GM12873 (cell line): Measurements from ENCODE around the gene GPD2.

Experiments
- TF ChIP-seq, protein P1 (sequence below): IDR thresholded peaks from 2 replicates; pipeline ENCODE4 v1.5.1; 2012; ENCODE audit warnings: low read depth, mild to moderate bottlenecking, moderate library complexity, low read length, control low read depth; ENCODE audit not compliant: insufficient read depth; ENCODE audit errors: missing control alignments

The GPD2 gene

DNA sequence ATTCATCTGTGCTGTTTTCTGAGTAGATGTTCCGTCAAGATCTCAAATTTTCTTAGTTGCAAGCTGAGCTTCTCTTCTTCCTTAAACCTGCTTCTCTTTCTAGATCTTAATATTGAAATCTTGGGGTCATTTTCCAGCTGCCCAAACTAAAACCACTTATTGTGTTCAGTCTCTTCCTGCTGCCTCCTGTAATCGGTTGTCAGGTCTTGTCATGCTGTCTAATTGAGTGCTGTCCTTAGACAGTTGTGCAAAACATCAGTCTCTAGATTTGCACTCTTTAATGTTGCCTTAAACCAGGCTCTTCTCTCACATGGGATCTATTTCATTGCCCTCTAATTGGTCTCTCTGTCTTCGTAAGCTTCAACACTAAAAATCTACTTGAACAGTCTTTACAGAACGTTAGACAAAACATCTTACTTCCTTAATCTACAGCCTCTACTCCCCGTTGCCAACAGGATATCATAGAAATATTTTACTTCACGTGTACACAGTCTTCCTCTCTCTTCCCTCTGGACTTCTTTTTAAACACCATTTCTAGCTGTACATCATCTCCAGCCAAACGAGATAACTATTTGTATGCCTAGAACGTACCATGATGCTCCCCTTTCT, 34.9 kb downstream of the GPD2 start:
- TF ChIP-seq, protein P1, sequence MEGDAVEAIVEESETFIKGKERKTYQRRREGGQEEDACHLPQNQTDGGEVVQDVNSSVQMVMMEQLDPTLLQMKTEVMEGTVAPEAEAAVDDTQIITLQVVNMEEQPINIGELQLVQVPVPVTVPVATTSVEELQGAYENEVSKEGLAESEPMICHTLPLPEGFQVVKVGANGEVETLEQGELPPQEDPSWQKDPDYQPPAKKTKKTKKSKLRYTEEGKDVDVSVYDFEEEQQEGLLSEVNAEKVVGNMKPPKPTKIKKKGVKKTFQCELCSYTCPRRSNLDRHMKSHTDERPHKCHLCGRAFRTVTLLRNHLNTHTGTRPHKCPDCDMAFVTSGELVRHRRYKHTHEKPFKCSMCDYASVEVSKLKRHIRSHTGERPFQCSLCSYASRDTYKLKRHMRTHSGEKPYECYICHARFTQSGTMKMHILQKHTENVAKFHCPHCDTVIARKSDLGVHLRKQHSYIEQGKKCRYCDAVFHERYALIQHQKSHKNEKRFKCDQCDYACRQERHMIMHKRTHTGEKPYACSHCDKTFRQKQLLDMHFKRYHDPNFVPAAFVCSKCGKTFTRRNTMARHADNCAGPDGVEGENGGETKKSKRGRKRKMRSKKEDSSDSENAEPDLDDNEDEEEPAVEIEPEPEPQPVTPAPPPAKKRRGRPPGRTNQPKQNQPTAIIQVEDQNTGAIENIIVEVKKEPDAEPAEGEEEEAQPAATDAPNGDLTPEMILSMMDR, result no peak

DNA sequence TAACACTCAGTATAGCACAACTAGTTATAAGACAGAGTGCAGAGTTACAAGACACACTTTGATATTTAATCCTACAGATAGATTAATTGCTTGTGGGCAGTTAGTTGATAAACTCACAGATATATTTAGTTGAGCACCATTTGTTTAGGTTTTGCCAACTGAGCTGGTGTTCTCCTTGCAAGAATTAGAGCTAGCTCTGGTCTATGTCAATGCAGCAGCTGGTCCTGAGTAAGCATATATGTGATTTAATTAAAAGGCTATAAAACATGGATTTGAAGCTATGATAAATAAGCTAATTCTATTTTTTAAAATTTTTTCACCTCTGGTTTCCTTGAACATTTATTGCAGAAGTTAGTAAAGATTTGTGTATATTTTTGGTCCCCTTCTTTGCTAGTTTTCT, 35.6 kb downstream of the GPD2 start:
- TF ChIP-seq, protein P1, result no peak

DNA sequence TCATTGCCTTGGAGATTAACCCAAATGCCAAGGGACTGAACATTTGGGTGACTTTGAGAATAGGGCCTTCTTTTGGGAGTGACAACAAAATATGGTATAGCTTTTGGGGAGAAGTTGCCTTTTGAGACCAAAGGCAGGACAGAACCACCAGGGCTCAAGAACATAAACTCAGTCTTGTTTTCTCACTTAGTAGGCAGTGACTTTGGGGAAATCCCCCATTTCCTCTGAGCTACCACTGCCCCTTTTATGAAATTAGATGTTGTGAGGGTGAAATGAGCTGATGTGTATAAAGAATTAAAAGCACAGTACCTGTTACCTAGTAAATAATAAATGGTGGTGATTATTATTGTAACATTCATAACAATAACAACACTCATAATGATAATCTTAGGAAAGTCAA, 36.5 kb downstream of the GPD2 start:
- TF ChIP-seq, protein P1, result no peak

DNA sequence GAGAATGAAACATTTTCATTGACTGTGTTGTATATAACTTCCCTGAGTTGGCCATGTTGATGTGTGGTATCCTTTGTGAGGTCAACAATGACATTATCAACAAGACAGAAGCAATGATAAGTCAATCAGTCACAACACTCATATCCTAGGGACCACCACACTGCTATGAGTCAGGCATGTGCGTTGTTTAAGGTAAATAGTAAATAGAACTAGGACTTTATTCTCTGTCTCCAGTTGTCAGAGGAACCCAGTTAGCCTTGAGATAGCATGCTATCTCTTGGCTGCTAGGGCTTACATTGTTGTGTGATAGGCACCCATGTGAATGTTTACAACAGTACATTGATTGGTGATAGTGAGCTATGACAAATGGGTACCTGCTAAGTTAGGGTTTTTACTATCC, 37.3 kb downstream of the GPD2 start:
- TF ChIP-seq, protein P1, result no peak

DNA sequence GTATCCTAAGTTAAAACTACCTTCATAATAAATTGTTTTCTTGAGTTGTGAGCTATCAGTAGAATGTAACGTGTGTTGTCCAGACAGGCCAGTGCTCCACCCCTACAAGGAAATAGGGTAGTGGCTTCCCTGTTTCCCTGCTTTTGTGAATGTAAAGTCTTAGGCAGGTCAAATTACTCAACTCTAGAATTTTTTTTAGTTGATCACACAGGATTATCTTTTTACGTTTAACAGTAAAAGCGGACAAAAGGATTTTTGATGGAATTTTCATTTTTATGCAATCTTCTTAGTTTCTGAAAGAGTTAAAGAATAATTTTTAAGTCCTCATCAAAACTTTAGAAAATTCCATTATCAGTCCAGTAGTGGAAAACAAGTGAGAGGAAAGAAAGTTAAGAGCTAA, 38.2 kb downstream of the GPD2 start:
- TF ChIP-seq, protein P1, result no peak

DNA sequence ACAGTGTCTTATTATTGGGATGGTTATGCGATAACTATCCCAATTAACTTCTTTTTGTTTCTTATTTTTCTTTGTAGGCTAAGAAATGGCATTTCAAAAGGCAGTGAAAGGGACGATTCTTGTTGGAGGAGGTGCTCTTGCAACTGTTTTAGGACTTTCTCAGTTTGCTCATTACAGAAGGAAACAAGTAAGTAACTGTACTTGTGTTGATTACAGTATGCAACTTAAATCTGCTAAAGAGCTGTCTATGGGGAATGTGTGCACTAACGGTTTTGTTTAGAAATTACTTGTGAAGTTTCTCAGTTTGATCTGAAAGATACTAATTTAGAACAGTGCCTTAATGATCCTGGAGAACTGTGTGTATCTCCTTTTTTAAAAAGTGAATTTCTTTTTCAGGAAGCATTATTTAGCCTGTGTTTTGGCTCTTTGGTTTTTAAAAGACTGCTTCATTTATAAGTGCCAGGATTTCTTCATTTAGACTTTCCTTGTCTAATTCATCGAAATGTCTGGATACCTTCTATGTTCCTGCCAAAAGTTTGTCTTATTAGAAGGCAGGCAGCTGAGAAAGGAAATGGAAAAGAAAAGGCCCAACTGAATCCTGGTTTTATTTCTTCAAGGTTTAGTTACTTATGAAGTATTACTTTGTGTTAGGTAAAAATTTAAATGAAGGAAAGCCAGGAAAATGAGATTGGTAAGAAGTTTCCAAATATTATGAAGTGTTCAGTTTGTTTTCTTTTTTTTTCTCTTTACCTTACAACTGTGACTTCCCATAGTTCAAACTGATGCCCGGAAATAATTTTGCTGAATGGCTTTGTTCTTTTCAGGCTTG, 40.1 kb downstream of the GPD2 start:
- TF ChIP-seq, protein P1, result no peak

DNA sequence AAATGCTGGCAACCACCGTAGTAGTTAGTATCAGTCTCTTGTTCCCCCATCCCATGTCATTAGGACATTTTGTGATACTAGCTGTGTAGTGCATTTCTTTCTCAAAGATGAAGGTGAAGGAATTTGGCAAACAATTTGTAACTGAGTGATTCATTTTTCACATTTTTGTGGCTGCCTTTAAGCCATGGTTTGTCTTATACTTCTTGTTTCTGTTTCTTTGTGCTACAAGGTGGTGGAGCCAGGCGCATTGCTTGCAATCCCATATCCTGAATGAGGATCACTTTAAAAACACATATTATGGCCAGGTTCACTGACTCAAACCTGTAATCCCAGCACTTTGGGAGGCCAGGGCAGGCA, 40.6 kb downstream of the GPD2 start:
- TF ChIP-seq, protein P1, result no peak
